ENCODE measurements around the gene ZBED5. TPM values are rescaled to one million over a fixed set of nuclear protein-coding genes. Genes with fewer than 3 reads are reported as not detected.

ZBED5 gene
- total RNA-seq, 4 donors from 2014 or later, result 24.9 to 34.9 (median 30.5) TPM

DNA sequence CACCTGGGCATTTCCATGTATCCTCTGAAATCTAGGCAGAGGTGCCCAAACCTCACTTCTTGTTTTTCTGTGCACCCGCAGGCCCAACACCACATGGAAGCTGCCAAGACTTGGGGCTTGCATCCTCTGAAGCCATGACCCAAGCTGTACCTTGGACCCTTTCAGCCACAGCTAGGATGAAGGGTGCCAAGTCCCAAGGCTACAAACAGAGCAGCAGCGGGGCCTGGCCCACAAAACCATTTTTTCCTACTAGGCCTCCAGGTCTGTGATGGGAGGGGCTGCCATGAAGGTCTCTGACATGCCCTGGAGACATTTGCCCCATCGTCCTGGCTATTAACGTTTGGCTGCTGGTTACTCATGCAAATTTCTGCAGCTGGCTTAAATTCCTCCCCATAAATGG, 28.7 kb downstream of the ZBED5 start:
- no peak for TF ChIP-seq CTCF (IDR thresholded peaks at IDR 0.05; ENCODE audit: low read depth)

DNA sequence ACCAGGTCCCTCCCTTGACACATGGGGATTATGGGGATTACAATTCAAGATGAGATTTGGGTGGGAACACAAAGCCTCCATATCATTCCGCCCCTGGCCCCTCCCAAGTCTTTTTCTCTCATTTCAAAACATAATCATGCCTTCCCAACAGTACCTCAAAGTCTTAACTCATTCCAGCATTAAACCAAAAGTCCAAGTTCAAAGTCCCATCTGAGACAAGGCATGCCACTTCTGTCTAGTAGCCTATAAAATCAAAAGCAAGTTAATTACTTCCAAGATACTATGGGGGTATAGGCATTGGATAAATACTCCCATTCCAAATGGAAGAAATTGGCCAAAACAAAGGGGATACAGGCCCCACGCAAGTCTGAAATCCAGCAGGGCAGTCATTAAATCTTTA, 29.5 kb downstream of the ZBED5 start:
- TF ChIP-seq CTCF (IDR thresholded peaks at IDR 0.05; ENCODE audit: low read depth), result no peak

DNA sequence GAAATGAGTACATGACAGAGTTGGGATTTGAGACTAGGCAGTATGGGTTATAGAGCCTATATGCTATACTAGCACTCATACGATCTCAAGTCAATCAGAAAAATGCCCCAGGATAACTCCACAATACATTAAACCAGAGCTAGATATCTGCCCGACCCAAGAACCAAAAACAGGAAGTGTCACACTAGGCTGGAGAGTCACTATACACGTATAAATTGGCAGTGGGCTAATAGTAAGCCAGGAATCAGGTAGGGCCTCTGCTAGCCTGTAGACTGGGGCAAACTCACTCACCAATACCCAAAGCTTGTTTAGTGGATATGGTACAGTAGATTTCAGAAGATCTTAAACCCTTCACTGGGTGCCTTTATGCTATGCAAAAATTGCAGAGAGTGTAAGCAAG, 33.0 kb downstream of the ZBED5 start:
- TF ChIP-seq CTCF (IDR thresholded peaks at IDR 0.05; ENCODE audit: low read depth), result no peak

DNA sequence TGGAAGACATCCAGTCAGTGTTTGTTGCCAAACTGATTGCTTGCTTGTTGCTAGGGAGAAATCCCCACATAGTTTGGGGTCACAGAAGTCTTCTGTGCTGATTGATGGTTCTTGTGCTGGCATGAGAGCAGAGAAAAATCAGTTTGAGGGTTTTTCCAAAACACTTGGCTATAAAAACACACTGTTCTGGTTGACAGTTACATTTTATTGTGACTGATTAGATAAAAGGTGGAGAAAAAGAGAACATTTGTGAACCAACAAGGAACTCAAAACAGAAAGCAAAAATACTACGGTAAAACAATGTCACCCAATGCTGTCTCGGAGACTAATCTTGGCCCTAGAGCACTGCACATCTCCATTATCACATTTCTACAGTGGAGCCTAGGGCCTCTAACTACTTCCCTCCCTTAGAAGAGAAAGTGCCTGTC, 34.7 kb downstream of the ZBED5 start:
- TF ChIP-seq CTCF (IDR thresholded peaks at IDR 0.05; ENCODE audit: low read depth), result no peak

- no peak for TF ChIP-seq CTCF (IDR thresholded peaks at IDR 0.05; ENCODE audit: low read depth)
Measured at GRCh38 chr11:10818594-10818993, 39.3 kb downstream of the ZBED5 start.

- TF ChIP-seq CTCF (IDR thresholded peaks at IDR 0.05; ENCODE audit: low read depth), result no peak
Measured at GRCh38 chr11:10813945-10814344, 43.9 kb downstream of the ZBED5 start.

GRCh38 chr11:10809373-10810160, 48.3 kb downstream of the ZBED5 start:
- TF ChIP-seq CTCF (IDR thresholded peaks at IDR 0.05; ENCODE audit: low read depth), result no peak
